HL-60 (cell line): Measurements from ENCODE around the gene CDC23.

Experiments used
- CTCF ChIP-seq: IDR thresholded peaks from one replicate; pipeline ENCODE4 v1.5.1; 2011; ENCODE audit warnings: low read length, control low read depth, inconsistent platforms; ENCODE audit not compliant: insufficient read depth
- GABPA ChIP-seq: IDR thresholded peaks from 2 replicates; pipeline ENCODE4 v1.6.1; 2012; ENCODE audit warnings: low read depth
- POLR2AphosphoS5 ChIP-seq: IDR thresholded peaks from 2 replicates; pipeline ENCODE4 v1.6.1; 2012; ENCODE audit warnings: low read depth
- REST ChIP-seq: IDR thresholded peaks from 2 replicates; pipeline ENCODE4 v1.6.1; 2012; ENCODE audit warnings: low read depth; ENCODE audit not compliant: insufficient replicate concordance
- SPI1 ChIP-seq: IDR thresholded peaks from 2 replicates; pipeline ENCODE4 v1.6.1; 2012; ENCODE audit warnings: low read depth, mild to moderate bottlenecking, borderline replicate concordance

GRCh38 chr5:138139781-138140090 lies 73.4 kb downstream of the CDC23 start:
- TF ChIP-seq CTCF (no peak), REST (no peak), SPI1 (peak; percentile 11; the same call in 1 of the 2 replicates), POLR2AphosphoS5 (no peak), GABPA (no peak)
